ENCODE data around the gene CACNG3. TPM values are rescaled to one million over a fixed set of nuclear protein-coding genes. Genes with fewer than 3 reads are reported as not detected.

CACNG3 gene
- total and polyA plus RNA-seq, 2 experiments from 2014 or later, result not detected

GRCh38 chr16:24221219-24221618 lies 34.9 kb upstream of the CACNG3 start:
- Histone ChIP-seq H3K36me3 (replicated peaks; ENCODE audit: insufficient read depth, low read depth) (no peaks in the 10 kb centered on the region), H3K27ac (no peak overlapping the region), H4K20me1 (ENCODE audit: insufficient read depth, poor library complexity, severe bottlenecking) (no peaks in the 10 kb centered on the region), H3K4me2 (no peak overlapping the region), H3K79me2 (no peaks in the 10 kb centered on the region), H3K4me3 (no peak overlapping the region), H3K27me3 (no peaks in the 10 kb centered on the region), H3K9me3 (ENCODE audit: low read depth) (no peaks in the 10 kb centered on the region), H2AFZ (no peak overlapping the region), H3K9me2 (replicated peaks; ENCODE audit: insufficient read depth) (no peaks in the 10 kb centered on the region), H3K4me1 (ENCODE audit: insufficient read depth) (no peaks in the 10 kb centered on the region)
- 92% methylated on average over 2 of the region's 2 CpGs for WGBS (ENCODE audit: low lambda C conversion rate, missing lambda C conversion rate)
- TF ChIP-seq EZH2phosphoT487 (IDR thresholded peaks at IDR 0.05; ENCODE audit: low read depth, severe bottlenecking, unreplicated experiment), result no peak
- no peak for TF ChIP-seq CTCF (IDR thresholded peaks at IDR 0.05; ENCODE audit: poor library complexity)
- TF ChIP-seq EZH2 (IDR thresholded peaks at IDR 0.05; ENCODE audit: borderline replicate concordance), result no peak
- no peak for DNase-seq (ENCODE audit: low spot score)

- DNase-seq (ENCODE audit: low spot score), result no peak
- Histone ChIP-seq H3K9me3 (ENCODE audit: low read depth) (no peaks in the 10 kb centered on the region), H3K4me3 (no peak overlapping the region), H3K79me2 (no peaks in the 10 kb centered on the region), H3K4me1 (ENCODE audit: insufficient read depth) (no peaks in the 10 kb centered on the region), H3K27me3 (no peaks in the 10 kb centered on the region), H3K4me2 (no peak overlapping the region), H3K36me3 (replicated peaks; ENCODE audit: insufficient read depth, low read depth) (no peaks in the 10 kb centered on the region), H4K20me1 (ENCODE audit: insufficient read depth, poor library complexity, severe bottlenecking) (no peaks in the 10 kb centered on the region), H3K9me2 (replicated peaks; ENCODE audit: insufficient read depth) (no peaks in the 10 kb centered on the region), H2AFZ (no peak overlapping the region), H3K27ac (no peak overlapping the region)
- 94% methylated on average over 7 of the region's 7 CpGs for WGBS (ENCODE audit: low lambda C conversion rate, missing lambda C conversion rate)
- TF ChIP-seq EZH2 (IDR thresholded peaks at IDR 0.05; ENCODE audit: borderline replicate concordance) (no peak), EZH2phosphoT487 (IDR thresholded peaks at IDR 0.05; ENCODE audit: low read depth, severe bottlenecking, unreplicated experiment) (no peak), CTCF (IDR thresholded peaks at IDR 0.05; ENCODE audit: poor library complexity) (no peak)
Observed at GRCh38 chr16:24228514-24228913, 27.6 kb upstream of the CACNG3 start.

- Histone ChIP-seq H3K9me2 (replicated peaks; ENCODE audit: insufficient read depth) (no peaks in the 10 kb centered on the region), H3K9me3 (ENCODE audit: low read depth) (no peaks in the 10 kb centered on the region)
Observed at GRCh38 chr16:24232936-24233335, 23.2 kb upstream of the CACNG3 start.

GRCh38 chr16:24234737-24235136 lies 21.4 kb upstream of the CACNG3 start:
- Histone ChIP-seq H3K27ac (no peak overlapping the region), H3K4me2 (no peak overlapping the region), H3K36me3 (replicated peaks; ENCODE audit: insufficient read depth, low read depth) (no peaks in the 10 kb centered on the region), H3K4me3 (no peak overlapping the region), H3K9me3 (ENCODE audit: low read depth) (no peaks in the 10 kb centered on the region), H3K79me2 (no peaks in the 10 kb centered on the region), H3K4me1 (ENCODE audit: insufficient read depth) (no peaks in the 10 kb centered on the region), H4K20me1 (ENCODE audit: insufficient read depth, poor library complexity, severe bottlenecking) (no peaks in the 10 kb centered on the region), H3K9me2 (replicated peaks; ENCODE audit: insufficient read depth) (no peaks in the 10 kb centered on the region), H2AFZ (no peak overlapping the region), H3K27me3 (no peaks in the 10 kb centered on the region)
- TF ChIP-seq EZH2phosphoT487 (IDR thresholded peaks at IDR 0.05; ENCODE audit: low read depth, severe bottlenecking, unreplicated experiment), result no peak
- no peak for TF ChIP-seq EZH2 (IDR thresholded peaks at IDR 0.05; ENCODE audit: borderline replicate concordance)
- no peak for TF ChIP-seq CTCF (IDR thresholded peaks at IDR 0.05; ENCODE audit: poor library complexity)
- 83% methylated on average over 5 of the region's 5 CpGs for whole genome bisulfite sequencing (ENCODE audit: low lambda C conversion rate, missing lambda C conversion rate)
- DNase-seq (ENCODE audit: low spot score), result no peak

More at GRCh38 chr16:24232936-24233335, 23.2 kb upstream of the CACNG3 start:
- no peaks in the 10 kb centered on the region for H3K79me2 ChIP-seq
- no peak overlapping the region for H3K4me2 ChIP-seq
- H3K4me3 ChIP-seq, result no peak overlapping the region
- no peaks in the 10 kb centered on the region for H4K20me1 ChIP-seq (ENCODE audit: insufficient read depth, poor library complexity, severe bottlenecking)
- H2AFZ ChIP-seq, result no peak overlapping the region
- no peaks in the 10 kb centered on the region for H3K4me1 ChIP-seq (ENCODE audit: insufficient read depth)
- DNase-seq (ENCODE audit: low spot score), result no peak
- no peaks in the 10 kb centered on the region for H3K27me3 ChIP-seq
- H3K27ac ChIP-seq, result no peak overlapping the region
- TF ChIP-seq EZH2phosphoT487 (IDR thresholded peaks at IDR 0.05; ENCODE audit: low read depth, severe bottlenecking, unreplicated experiment), result no peak
- 84% methylated on average over 2 of the region's 2 CpGs for WGBS (ENCODE audit: low lambda C conversion rate, missing lambda C conversion rate)
- no peaks in the 10 kb centered on the region for H3K36me3 ChIP-seq (replicated peaks; ENCODE audit: insufficient read depth, low read depth)
